Activated naive CD8-positive, alpha-beta T cell treated with anti-CD3 and anti-CD28 coated beads for 36 hours (primary cell): Measurements from ENCODE around the gene ANXA3. TPM values are rescaled to one million over a fixed set of nuclear protein-coding genes. Genes with fewer than 3 reads are reported as not detected.
"Not testable (repeated sequence)": the region's sequence is repeated elsewhere in the genome, so short reads cannot be mapped to it uniquely, and the experiment has no call there.

Experiments
- DNase-seq: peaks from one replicate; pipeline ENCODE4 v3.0.0; 2021
- H3K27ac Mint-ChIP-seq: one replicate; pipeline ENCODE4 v1.8.0; 2022; ENCODE audit warnings: mild to moderate bottlenecking, moderate library complexity, mixed read lengths
- H3K27me3 Mint-ChIP-seq: one replicate; pipeline ENCODE4 v1.8.0; 2022; ENCODE audit warnings: mild to moderate bottlenecking, mixed read lengths
- H3K36me3 Mint-ChIP-seq: one replicate; pipeline ENCODE4 v1.8.0; 2021; ENCODE audit warnings: mild to moderate bottlenecking, mixed read lengths
- H3K4me1 Mint-ChIP-seq: one replicate; pipeline ENCODE4 v1.8.0; 2021; ENCODE audit warnings: mixed read lengths
- H3K4me3 Mint-ChIP-seq: one replicate; pipeline ENCODE4 v1.8.0; 2022; ENCODE audit warnings: mild to moderate bottlenecking, moderate library complexity, mixed read lengths
- H3K9me3 Mint-ChIP-seq: one replicate; pipeline ENCODE4 v1.8.0; 2022; ENCODE audit warnings: mixed read lengths
- total RNA-seq, 2 experiments: library from RNA; stranded (reverse); gene quantifications; one replicate each; pipeline ENCODE4 v1.2.3, GENCODE V29; 2021

The ANXA3 gene
- total RNA-seq: 1 to 10 TPM; 2.8 to 3.4 TPM

GRCh38 chr4:78551420-78552351, at the start of gene ANXA3:
Gene ANXA3, plus strand, starts transcription at chr4:78551770. Its CDS starts 2,704 bp downstream, at chr4:78554474.
- peak within 1 kb of the TSS; percentile 78 for H3K4me3 Mint-ChIP-seq
- H3K27me3 Mint-ChIP-seq: peaks cover 46% of the 10 kb centered on the region
- no peak within 1 kb of the TSS for H3K27ac Mint-ChIP-seq
- H3K4me1 Mint-ChIP-seq: peaks cover 15% of the 10 kb centered on the region
- H3K36me3 Mint-ChIP-seq: peaks cover 1% of the 10 kb centered on the region
- peak; percentile 41 for DNase-seq
- H3K9me3 Mint-ChIP-seq: no peaks in the 10 kb centered on the region

- not testable (repeated sequence) for H3K27ac Mint-ChIP-seq, H3K9me3 Mint-ChIP-seq
Measured at GRCh38 chr4:78506260-78506659, 45.3 kb upstream of the ANXA3 start.

GRCh38 chr4:78509043-78509442, 42.5 kb upstream of the ANXA3 start:
- H3K4me1 Mint-ChIP-seq: no peaks in the 10 kb centered on the region
- H3K27me3 Mint-ChIP-seq: peaks cover 3% of the 10 kb centered on the region
- no peak for DNase-seq
- H3K9me3 Mint-ChIP-seq: no peaks in the 10 kb centered on the region
- no peak overlapping the region for H3K27ac Mint-ChIP-seq
- no peaks in the 10 kb centered on the region for H3K36me3 Mint-ChIP-seq
- H3K4me3 Mint-ChIP-seq: no peak overlapping the region

More at GRCh38 chr4:78506260-78506659, 45.3 kb upstream of the ANXA3 start:
- H3K4me1 Mint-ChIP-seq, H3K36me3 Mint-ChIP-seq, H3K27me3 Mint-ChIP-seq, DNase-seq, H3K4me3 Mint-ChIP-seq: not testable (repeated sequence)

- Mint-ChIP-seq H3K4me3 (no peak overlapping the region), H3K36me3 (no peaks in the 10 kb centered on the region), H3K27ac (no peak overlapping the region), H3K9me3 (no peaks in the 10 kb centered on the region), H3K4me1 (no peaks in the 10 kb centered on the region), H3K27me3 (peaks cover 3% of the 10 kb centered on the region)
- no peak for DNase-seq
Measured at GRCh38 chr4:78510108-78510507, 41.5 kb upstream of the ANXA3 start.

- Mint-ChIP-seq H3K36me3 (no peaks in the 10 kb centered on the region), H3K4me1 (no peaks in the 10 kb centered on the region), H3K9me3 (no peaks in the 10 kb centered on the region), H3K27me3 (peaks cover 3% of the 10 kb centered on the region), H3K4me3 (no peak overlapping the region), H3K27ac (no peak overlapping the region)
- no peak for DNase-seq
Measured at GRCh38 chr4:78510681-78511080, 40.9 kb upstream of the ANXA3 start.

- peaks cover 3% of the 10 kb centered on the region for H3K4me1 Mint-ChIP-seq
- no peak overlapping the region for H3K27ac Mint-ChIP-seq
- DNase-seq: no peak
- H3K36me3 Mint-ChIP-seq: no peaks in the 10 kb centered on the region
- H3K27me3 Mint-ChIP-seq: no peaks in the 10 kb centered on the region
- no peak overlapping the region for H3K4me3 Mint-ChIP-seq
- H3K9me3 Mint-ChIP-seq: no peaks in the 10 kb centered on the region
Measured at GRCh38 chr4:78512357-78512920, 39.1 kb upstream of the ANXA3 start.

- DNase-seq: no peak
Measured at GRCh38 chr4:78513411-78513975, 38.1 kb upstream of the ANXA3 start.

GRCh38 chr4:78517050-78517652, 34.4 kb upstream of the ANXA3 start:
- Mint-ChIP-seq H3K4me3 (no peak overlapping the region), H3K27me3 (no peaks in the 10 kb centered on the region), H3K36me3 (no peaks in the 10 kb centered on the region), H3K9me3 (no peaks in the 10 kb centered on the region), H3K27ac (no peak overlapping the region), H3K4me1 (peaks cover 3% of the 10 kb centered on the region)
- DNase-seq: no peak

More at GRCh38 chr4:78513411-78513975, 38.1 kb upstream of the ANXA3 start:
- Mint-ChIP-seq H3K27ac (no peak overlapping the region), H3K36me3 (no peaks in the 10 kb centered on the region), H3K4me1 (peaks cover 3% of the 10 kb centered on the region), H3K9me3 (no peaks in the 10 kb centered on the region), H3K27me3 (no peaks in the 10 kb centered on the region), H3K4me3 (no peak overlapping the region)

GRCh38 chr4:78518561-78518960, 33.0 kb upstream of the ANXA3 start:
- no peaks in the 10 kb centered on the region for H3K27me3 Mint-ChIP-seq
- DNase-seq: no peak
- H3K4me1 Mint-ChIP-seq: peaks cover 3% of the 10 kb centered on the region
- no peak overlapping the region for H3K4me3 Mint-ChIP-seq
- H3K36me3 Mint-ChIP-seq: no peaks in the 10 kb centered on the region
- H3K27ac Mint-ChIP-seq: no peak overlapping the region
- no peaks in the 10 kb centered on the region for H3K9me3 Mint-ChIP-seq

GRCh38 chr4:78519962-78520361, 31.6 kb upstream of the ANXA3 start:
- Mint-ChIP-seq H3K27ac (no peak overlapping the region), H3K9me3 (no peaks in the 10 kb centered on the region), H3K36me3 (no peaks in the 10 kb centered on the region)

GRCh38 chr4:78520808-78521226, 30.8 kb upstream of the ANXA3 start:
- Mint-ChIP-seq H3K9me3 (no peaks in the 10 kb centered on the region), H3K27ac (no peak overlapping the region), H3K4me3 (no peak overlapping the region), H3K36me3 (no peaks in the 10 kb centered on the region), H3K4me1 (peaks cover 3% of the 10 kb centered on the region), H3K27me3 (no peaks in the 10 kb centered on the region)
- DNase-seq: no peak

More at GRCh38 chr4:78519962-78520361, 31.6 kb upstream of the ANXA3 start:
- Mint-ChIP-seq H3K4me1 (peaks cover 3% of the 10 kb centered on the region), H3K4me3 (no peak overlapping the region), H3K27me3 (no peaks in the 10 kb centered on the region)
- DNase-seq: no peak

GRCh38 chr4:78524009-78524408, 27.6 kb upstream of the ANXA3 start:
- no peak for DNase-seq

GRCh38 chr4:78525559-78525958, 26.0 kb upstream of the ANXA3 start:
- Mint-ChIP-seq H3K4me3 (no peak overlapping the region), H3K4me1 (no peaks in the 10 kb centered on the region), H3K27me3 (no peaks in the 10 kb centered on the region), H3K27ac (no peak overlapping the region), H3K9me3 (no peaks in the 10 kb centered on the region), H3K36me3 (no peaks in the 10 kb centered on the region)
- DNase-seq: no peak

More at GRCh38 chr4:78524009-78524408, 27.6 kb upstream of the ANXA3 start:
- no peak overlapping the region for H3K4me3 Mint-ChIP-seq
- no peaks in the 10 kb centered on the region for H3K9me3 Mint-ChIP-seq
- H3K27me3 Mint-ChIP-seq: no peaks in the 10 kb centered on the region
- H3K36me3 Mint-ChIP-seq: no peaks in the 10 kb centered on the region
- no peaks in the 10 kb centered on the region for H3K4me1 Mint-ChIP-seq
- no peak overlapping the region for H3K27ac Mint-ChIP-seq

GRCh38 chr4:78527103-78527502, 24.5 kb upstream of the ANXA3 start:
- no peaks in the 10 kb centered on the region for H3K27me3 Mint-ChIP-seq
- H3K27ac Mint-ChIP-seq: no peak overlapping the region

GRCh38 chr4:78527555-78527954, 24.0 kb upstream of the ANXA3 start:
- no peaks in the 10 kb centered on the region for H3K27me3 Mint-ChIP-seq
- H3K4me1 Mint-ChIP-seq: no peaks in the 10 kb centered on the region
- no peaks in the 10 kb centered on the region for H3K36me3 Mint-ChIP-seq
- H3K27ac Mint-ChIP-seq: no peak overlapping the region
- no peak overlapping the region for H3K4me3 Mint-ChIP-seq
- H3K9me3 Mint-ChIP-seq: no peaks in the 10 kb centered on the region
- DNase-seq: no peak

More at GRCh38 chr4:78527103-78527502, 24.5 kb upstream of the ANXA3 start:
- DNase-seq: no peak
- Mint-ChIP-seq H3K9me3 (no peaks in the 10 kb centered on the region), H3K36me3 (no peaks in the 10 kb centered on the region), H3K4me3 (no peak overlapping the region), H3K4me1 (no peaks in the 10 kb centered on the region)
